ENCODE measurements around the gene CRYBG1.

GRCh38 chr6:106617302-106617701 is 256.8 kb downstream of the CRYBG1 start:
- TF ChIP-seq TEAD4 (CRISPR knock-in tag; IDR thresholded peaks at IDR 0.05) (no peak), ERG (CRISPR knock-in tag; IDR thresholded peaks at IDR 0.05) (no peak), ATF3 (CRISPR knock-in tag; conservative IDR thresholded peaks at IDR 0.05) (no peak), CTCF (IDR thresholded peaks at IDR 0.05) (no peak)

All from WTC11 (cell line).